Loucy (cell line): ENCODE data around the gene HUS1.

Experiments used
- H2AFZ ChIP-seq: fragments of 200-600 bp; sonication (generic); 2 replicates; pipeline ENCODE4 v1.6.0; 2016; ENCODE audit warnings: antibody characterized with exemption, mild to moderate bottlenecking, low read length, moderate library complexity
- H3F3A ChIP-seq: fragments of 200-600 bp; 2 replicates; pipeline ENCODE4 v1.6.0; 2016; ENCODE audit warnings: antibody characterized with exemption, low read depth, mild to moderate bottlenecking
- H3K27me3 ChIP-seq: fragments of 200-600 bp; sonication (generic); 2 replicates; pipeline ENCODE4 v1.6.1; 2014; ENCODE audit warnings: low read length, mild to moderate bottlenecking; ENCODE audit not compliant: insufficient read depth, poor library complexity, severe bottlenecking
- H3K36me3 ChIP-seq: fragments of 200-600 bp; sonication (generic); 2 replicates; pipeline ENCODE4 v1.6.1; 2016; ENCODE audit warnings: low read length; ENCODE audit not compliant: insufficient read depth
- H3K4me1 ChIP-seq: fragments of 200-600 bp; sonication (generic); 2 replicates; pipeline ENCODE4 v1.5.1; 2014; ENCODE audit warnings: low read length, mild to moderate bottlenecking; ENCODE audit not compliant: insufficient read depth, poor library complexity, severe bottlenecking
- H3K4me2 ChIP-seq: fragments of 200-600 bp; sonication (generic); 2 replicates; pipeline ENCODE4 v1.6.0; 2014; ENCODE audit warnings: antibody characterized with exemption, low read length, low read depth, mild to moderate bottlenecking; ENCODE audit not compliant: poor library complexity, severe bottlenecking
- H3K4me3 ChIP-seq: fragments of 200-600 bp; sonication (generic); 2 replicates; pipeline ENCODE4 v1.5.1; 2014; ENCODE audit warnings: low read length, mild to moderate bottlenecking, mixed read lengths; ENCODE audit not compliant: poor library complexity, severe bottlenecking
- H3K79me2 ChIP-seq: fragments of 200-600 bp; sonication (generic); 2 replicates; pipeline ENCODE4 v1.6.1; 2014; ENCODE audit warnings: low read length; ENCODE audit not compliant: insufficient read depth
- H3K9ac ChIP-seq: fragments of 200-600 bp; sonication (generic); 2 replicates; pipeline ENCODE4 v1.6.0; 2014; ENCODE audit warnings: mild to moderate bottlenecking, low read depth, low read length, moderate library complexity; ENCODE audit not compliant: poor library complexity, severe bottlenecking
- H3K9me2 ChIP-seq: fragments of 200-600 bp; sonication (generic); replicated peaks from 2 replicates; pipeline ENCODE4 v1.6.1; 2016; ENCODE audit warnings: low read depth, low read length, mixed read lengths
- H3K9me3 ChIP-seq: fragments of 200-600 bp; sonication (generic); 2 replicates; pipeline ENCODE4 v1.6.1; 2014; ENCODE audit warnings: mild to moderate bottlenecking, antibody characterized with exemption, low read length, low read depth; ENCODE audit not compliant: insufficient read depth
- H4K20me1 ChIP-seq: fragments of 200-600 bp; sonication (generic); 2 replicates; pipeline ENCODE4 v1.6.0; 2014; ENCODE audit warnings: antibody characterized with exemption, low read length, mild to moderate bottlenecking; ENCODE audit not compliant: insufficient read depth, poor library complexity, severe bottlenecking
- CTCF ChIP-seq: fragments of 200-600 bp; sonication (generic); conservative IDR thresholded peaks from 2 replicates; pipeline ENCODE4 v1.5.1; 2014; ENCODE audit warnings: mild to moderate bottlenecking, antibody characterized with exemption, low read length
- EZH2phosphoT487 ChIP-seq: fragments of 200-600 bp; IDR thresholded peaks from 2 replicates; pipeline ENCODE4 v1.6.1; 2018; ENCODE audit warnings: antibody characterized with exemption, mild to moderate bottlenecking, moderate library complexity, borderline replicate concordance

HUS1 gene

GRCh38 chr7:47937711-47938573 is 41.5 kb downstream of the HUS1 start:
- Histone ChIP-seq H3K4me1 (no peaks in the 10 kb centered on the region), H3K4me2 (no peak overlapping the region), H3K79me2 (no peaks in the 10 kb centered on the region), H3K9ac (no peak overlapping the region), H3K36me3 (no peaks in the 10 kb centered on the region), H3F3A (no peaks in the 10 kb centered on the region), H3K4me3 (no peak overlapping the region), H4K20me1 (no peaks in the 10 kb centered on the region), H3K9me2 (no peaks in the 10 kb centered on the region), H3K27me3 (no peaks in the 10 kb centered on the region), H3K9me3 (no peaks in the 10 kb centered on the region), H2AFZ (no peak overlapping the region)
- TF ChIP-seq EZH2phosphoT487 (no peak), CTCF (no peak)

GRCh38 chr7:47937065-47937687 is 42.2 kb downstream of the HUS1 start:
- Histone ChIP-seq H3K9me2 (no peaks in the 10 kb centered on the region), H3F3A (no peaks in the 10 kb centered on the region), H3K79me2 (no peaks in the 10 kb centered on the region), H3K4me3 (no peak overlapping the region), H2AFZ (no peak overlapping the region), H3K4me2 (no peak overlapping the region), H3K27me3 (no peaks in the 10 kb centered on the region), H3K9me3 (no peaks in the 10 kb centered on the region), H3K9ac (no peak overlapping the region), H4K20me1 (no peaks in the 10 kb centered on the region), H3K4me1 (no peaks in the 10 kb centered on the region), H3K36me3 (no peaks in the 10 kb centered on the region)
- TF ChIP-seq EZH2phosphoT487 = no peak
- TF ChIP-seq CTCF = no peak

GRCh38 chr7:47936323-47936722 is 43.1 kb downstream of the HUS1 start:
- no peak overlapping the region for H3K4me2 ChIP-seq
- no peaks in the 10 kb centered on the region for H4K20me1 ChIP-seq
- H3K36me3 ChIP-seq = no peaks in the 10 kb centered on the region

More at GRCh38 chr7:47936323-47936722, 43.1 kb downstream of the HUS1 start:
- Histone ChIP-seq H3K9ac (no peak overlapping the region), H3K27me3 (no peaks in the 10 kb centered on the region), H3K79me2 (no peaks in the 10 kb centered on the region), H3K9me3 (no peaks in the 10 kb centered on the region), H3K4me3 (no peak overlapping the region), H3K4me1 (no peaks in the 10 kb centered on the region), H3K9me2 (no peaks in the 10 kb centered on the region), H2AFZ (no peak overlapping the region), H3F3A (no peaks in the 10 kb centered on the region)
- no peak for TF ChIP-seq EZH2phosphoT487
- no peak for TF ChIP-seq CTCF
